ENCODE data around the gene MOCS1. TPM values are rescaled to one million over a fixed set of nuclear protein-coding genes. Genes with fewer than 3 reads are reported as not detected.

The MOCS1 gene
- total RNA-seq (10 to 100 TPM; 10.2 to 41.4 (median 27.6) TPM), polyA plus RNA-seq (10 to 100 TPM; 10.2 to 22.7 (median 15.4) TPM)
- long read RNA-seq, donor 1: 0 reads
- long read RNA-seq, donor 2, partial matches to known transcripts: 0 of 1 reads
- long read RNA-seq, donor 2, other reads (novel, unspliced or antisense): 0 of 1 reads
- long read RNA-seq, donor 3: 0 reads
- long read RNA-seq, donor 4, transcript MOCS1-203 (11 exons, 3,358 nt): major isoform, 10 of 18 reads
- long read RNA-seq, donor 4, partial matches to known transcripts: 0 of 18 reads
- long read RNA-seq, donor 4, other reads (novel, unspliced or antisense): 8 of 18 reads
- long read RNA-seq, donor 5, transcript MOCS1-203 (11 exons, 3,358 nt): major isoform, 39 of 75 reads
- long read RNA-seq, donor 5, transcript MOCS1-201 (11 exons, 2,747 nt): minor isoform, 5 of 75 reads
- long read RNA-seq, donor 5, partial matches to known transcripts: 12 of 75 reads
- long read RNA-seq, donor 5, other reads (novel, unspliced or antisense): 18 of 75 reads
- long read RNA-seq, donor 6, partial matches to known transcripts: 3 of 8 reads
- long read RNA-seq, donor 6, other reads (novel, unspliced or antisense): 1 of 8 reads
- long read RNA-seq, donor 7, partial matches to known transcripts: 0 of 1 reads
- long read RNA-seq, donor 7, other reads (novel, unspliced or antisense): 0 of 1 reads
- long read RNA-seq, donor 8, partial matches to known transcripts: 0 of 4 reads
- long read RNA-seq, donor 8, other reads (novel, unspliced or antisense): 0 of 4 reads
- long read RNA-seq, donor 9, partial matches to known transcripts: 0 of 2 reads
- long read RNA-seq, donor 9, other reads (novel, unspliced or antisense): 0 of 2 reads
- long read RNA-seq, donor 10, partial matches to known transcripts: 0 of 1 reads
- long read RNA-seq, donor 10, other reads (novel, unspliced or antisense): 0 of 1 reads

- DNase-seq: peak; percentile 86 to 92 (median 90)
- TF ChIP-seq POLR2A (IDR thresholded peaks at IDR 0.05) (peak; percentile 37 to 83), CTCF (IDR thresholded peaks at IDR 0.05) (no peak)
- Histone ChIP-seq H3K4me1 (replicated peaks in 1 of 2) (peaks cover 7 to 33% of the 10 kb centered on the region in 2 donors), H3K9me3 (replicated peaks in 1 of 3) (no peaks in the 10 kb centered on the region), H3K36me3 (replicated peaks in 1 of 2) (no peaks in the 10 kb centered on the region), H3K27me3 (no peaks in the 10 kb centered on the region), H3K27ac (peak within 1 kb of the TSS in 4 of 5 donors; percentile 11 to 89 (median 72)), H3K4me3 (peak within 1 kb of the TSS in 2 of 4 donors; percentile 74 to 78)
- WGBS, 4 donors: 2 to 4% (median 3%) methylated on average over 7 to 46 of the region's 46 CpGs
- intact Hi-C loops (cut with DNase I): loop anchor here in 1 of 2 donors (5.0 kb wide), 1 partner anchor 318 kb away; no protein-coding TSS in a partner anchor
Observed at GRCh38 chr6:39934131-39934757, at the start of gene MOCS1. Gene MOCS1, minus strand, starts transcription at chr6:39934462. Its CDS starts 45 bp downstream, at chr6:39934417.

- no peaks in the 10 kb centered on the region for H3K27me3 ChIP-seq
- H3K36me3 ChIP-seq (replicated peaks in 1 of 2): no peaks in the 10 kb centered on the region
- H3K27ac ChIP-seq: no peak overlapping the region
- DNase-seq: no peak
- no peak for TF ChIP-seq POLR2A (IDR thresholded peaks at IDR 0.05)
- no peak for TF ChIP-seq CTCF (IDR thresholded peaks at IDR 0.05)
- no peaks in the 10 kb centered on the region for H3K9me3 ChIP-seq (replicated peaks in 1 of 3)
- H3K4me1 ChIP-seq (replicated peaks in 1 of 2): peaks cover 0 to 5% of the 10 kb centered on the region in 2 donors
- no peak overlapping the region for H3K4me3 ChIP-seq
- intact Hi-C loops (cut with DNase I): loop anchor here (10.0 kb wide), 2 partner anchors 321 to 1041 kb away; no protein-coding TSS in a partner anchor
Observed at GRCh38 chr6:39984051-39984450, 49.8 kb upstream of the MOCS1 start.

- TF ChIP-seq CTCF (IDR thresholded peaks at IDR 0.05) (no peak), POLR2A (IDR thresholded peaks at IDR 0.05) (no peak)
- no peaks in the 10 kb centered on the region for H3K36me3 ChIP-seq (replicated peaks in 1 of 2)
- no peaks in the 10 kb centered on the region for H3K9me3 ChIP-seq (replicated peaks in 1 of 3)
- no peak overlapping the region for H3K4me3 ChIP-seq
- no peak for DNase-seq
- H3K4me1 ChIP-seq (replicated peaks in 1 of 2): peaks cover 0 to 5% of the 10 kb centered on the region in 2 donors
- no peaks in the 10 kb centered on the region for H3K27me3 ChIP-seq
- no peak overlapping the region for H3K27ac ChIP-seq
- intact Hi-C loops (cut with DNase I): loop anchor here (10.0 kb wide), 2 partner anchors 322 to 1042 kb away; no protein-coding TSS in a partner anchor
Observed at GRCh38 chr6:39983193-39983592, 48.9 kb upstream of the MOCS1 start.
